ENCODE measurements around the gene ANKRD34A. TPM values are rescaled to one million over a fixed set of nuclear protein-coding genes. Genes with fewer than 3 reads are reported as not detected.

The ANKRD34A gene
- 1 to 10 TPM; 1.6 to 2.4 TPM for total RNA-seq

GRCh38 chr1:145964328-145965118 lies at the start of gene ANKRD34A, which contains the start of gene POLR3GL:
TSS of gene ANKRD34A (minus strand) at chr1:145964575. CDS start at chr1:145961759, 2,816 bp downstream.
TSS of gene POLR3GL (plus strand) at chr1:145964690. CDS start at chr1:145974866, 10,176 bp downstream.
- Histone ChIP-seq H3K4me1 (replicated peaks) (peaks cover 5% of the 10 kb centered on the region), H3K9me3 (no peaks in the 10 kb centered on the region), H3K27me3 (replicated peaks; ENCODE audit: insufficient read depth) (no peaks in the 10 kb centered on the region), H3K36me3 (no peaks in the 10 kb centered on the region), H3K4me3 (peak within 1 kb of the TSS; percentile 42 to 46), H3K27ac (peak within 1 kb of the TSS; percentile 84 to 89)
- DNase-seq (ENCODE audit: low spot score) = peak; percentile 98
- intact Hi-C loops (cut with DNase I) = loop anchor here (5.0 kb wide), 2 partner anchors 47 to 73 kb away; partner anchors contain the start of gene PEX11B
- WGBS = under 1% methylated on average over 37 of the region's 37 CpGs
- TF ChIP-seq POLR2A (IDR thresholded peaks at IDR 0.05) (peak; percentile 98), CTCF (IDR thresholded peaks at IDR 0.05) (peak in 2 of 4 experiments; percentile 25 to 40), POLR2AphosphoS5 (IDR thresholded peaks at IDR 0.05) (peak; percentile 100)

GRCh38 chr1:146013559-146013922 lies 49.2 kb upstream of the ANKRD34A start:
- H3K9me3 ChIP-seq = no peaks in the 10 kb centered on the region
- H3K27me3 ChIP-seq (replicated peaks; ENCODE audit: insufficient read depth) = no peaks in the 10 kb centered on the region
- intact Hi-C loops (cut with DNase I) = no loop called here
- H3K4me1 ChIP-seq (replicated peaks) = no peaks in the 10 kb centered on the region
- H3K36me3 ChIP-seq = no peaks in the 10 kb centered on the region
- no peak for TF ChIP-seq CTCF (IDR thresholded peaks at IDR 0.05)
- TF ChIP-seq POLR2AphosphoS5 (IDR thresholded peaks at IDR 0.05) = no peak
- TF ChIP-seq POLR2A (IDR thresholded peaks at IDR 0.05) = no peak
- H3K27ac ChIP-seq = no peak overlapping the region
- DNase-seq (ENCODE audit: low spot score) = no peak
- H3K4me3 ChIP-seq = no peak overlapping the region
- 75% methylated on average over 6 of the region's 6 CpGs for WGBS

- Histone ChIP-seq H3K27ac (no peak overlapping the region), H3K4me3 (no peak overlapping the region), H3K36me3 (no peaks in the 10 kb centered on the region), H3K27me3 (replicated peaks; ENCODE audit: insufficient read depth) (no peaks in the 10 kb centered on the region), H3K4me1 (replicated peaks) (no peaks in the 10 kb centered on the region), H3K9me3 (no peaks in the 10 kb centered on the region)
- 5% methylated on average over 4 of the region's 4 CpGs for WGBS
- no peak for TF ChIP-seq POLR2A (IDR thresholded peaks at IDR 0.05)
- TF ChIP-seq CTCF (IDR thresholded peaks at IDR 0.05) = peak in 3 of 4 experiments; percentile 77 to 90 (median 80)
- TF ChIP-seq POLR2AphosphoS5 (IDR thresholded peaks at IDR 0.05) = peak; percentile 87
- intact Hi-C loops (cut with DNase I) = no loop called here
- DNase-seq (ENCODE audit: low spot score) = peak; percentile 61
Observed at GRCh38 chr1:146012703-146013558, 48.6 kb upstream of the ANKRD34A start.

GRCh38 chr1:146010126-146010738 lies 45.9 kb upstream of the ANKRD34A start:
- TF ChIP-seq CTCF (IDR thresholded peaks at IDR 0.05) (no peak), POLR2AphosphoS5 (IDR thresholded peaks at IDR 0.05) (no peak), POLR2A (IDR thresholded peaks at IDR 0.05) (no peak)
- H3K27ac ChIP-seq = peak overlapping the region; percentile 9 to 28

More at GRCh38 chr1:146010126-146010738, 45.9 kb upstream of the ANKRD34A start:
- Histone ChIP-seq H3K9me3 (no peaks in the 10 kb centered on the region), H3K27me3 (replicated peaks; ENCODE audit: insufficient read depth) (no peaks in the 10 kb centered on the region), H3K4me3 (no peak overlapping the region), H3K36me3 (no peaks in the 10 kb centered on the region), H3K4me1 (replicated peaks) (no peaks in the 10 kb centered on the region)
- DNase-seq (ENCODE audit: low spot score) = no peak
- intact Hi-C loops (cut with DNase I) = no loop called here
- WGBS = 87% methylated on average over 8 of the region's 8 CpGs
